Measurements from ENCODE around the gene TUBA8. TPM values are rescaled to one million over a fixed set of nuclear protein-coding genes. Genes with fewer than 3 reads are reported as not detected.
"Not testable (repeated sequence)": the region's sequence is repeated elsewhere in the genome, so short reads cannot be mapped to it uniquely, and the experiment has no call there.

The TUBA8 gene
- total RNA-seq (2014; rRNA removed; shearing (Covaris generic)) = 0.13 and 0.44 TPM in 2 replicates

- peak; percentile 12 for DNase-seq (ENCODE audit: low spot score)
Observed at GRCh38 chr22:18110194-18110953, at the start of gene TUBA8. Gene TUBA8, plus strand, starts transcription at chr22:18110809. Its CDS starts 57 bp downstream, at chr22:18110866.

GRCh38 chr22:18062421-18062820, 48.2 kb upstream of the TUBA8 start:
- no peak for DNase-seq (ENCODE audit: low spot score)

GRCh38 chr22:18063306-18063705, 47.3 kb upstream of the TUBA8 start:
- DNase-seq (ENCODE audit: low spot score) = no peak

GRCh38 chr22:18063715-18064114, 46.9 kb upstream of the TUBA8 start:
- not testable (repeated sequence) for DNase-seq (ENCODE audit: low spot score)

GRCh38 chr22:18064636-18065035, 46.0 kb upstream of the TUBA8 start:
- no peak for DNase-seq (ENCODE audit: low spot score)

- no peak for DNase-seq (ENCODE audit: low spot score)
Observed at GRCh38 chr22:18065256-18065655, 45.4 kb upstream of the TUBA8 start.

- DNase-seq (ENCODE audit: low spot score) = no peak
Observed at GRCh38 chr22:18066181-18066859, 44.3 kb upstream of the TUBA8 start.

- DNase-seq (ENCODE audit: low spot score) = no peak
Observed at GRCh38 chr22:18067121-18067520, 43.5 kb upstream of the TUBA8 start.

GRCh38 chr22:18067548-18068341, 42.9 kb upstream of the TUBA8 start:
- DNase-seq (ENCODE audit: low spot score) = no peak

- no peak for DNase-seq (ENCODE audit: low spot score)
Observed at GRCh38 chr22:18068381-18068988, 42.1 kb upstream of the TUBA8 start.

GRCh38 chr22:18069041-18069440, 41.6 kb upstream of the TUBA8 start:
- no peak for DNase-seq (ENCODE audit: low spot score)

- no peak for DNase-seq (ENCODE audit: low spot score)
Observed at GRCh38 chr22:18070041-18070440, 40.6 kb upstream of the TUBA8 start.

GRCh38 chr22:18070556-18071306, 39.9 kb upstream of the TUBA8 start:
- DNase-seq (ENCODE audit: low spot score) = no peak

- DNase-seq (ENCODE audit: low spot score) = not testable (repeated sequence)
Observed at GRCh38 chr22:18071307-18071967, 39.2 kb upstream of the TUBA8 start.

GRCh38 chr22:18071968-18072310, 38.7 kb upstream of the TUBA8 start:
- no peak for DNase-seq (ENCODE audit: low spot score)

- no peak for DNase-seq (ENCODE audit: low spot score)
Observed at GRCh38 chr22:18073467-18073866, 37.1 kb upstream of the TUBA8 start.

GRCh38 chr22:18073927-18074326, 36.7 kb upstream of the TUBA8 start:
- not testable (repeated sequence) for DNase-seq (ENCODE audit: low spot score)

GRCh38 chr22:18075101-18075719, 35.4 kb upstream of the TUBA8 start:
- DNase-seq (ENCODE audit: low spot score) = no peak

GRCh38 chr22:18075720-18076497, 34.7 kb upstream of the TUBA8 start:
- DNase-seq (ENCODE audit: low spot score) = peak; percentile 87

Data from HT-29 (cell line).